ENCODE data around the gene HEXIM2. TPM values are rescaled to one million over a fixed set of nuclear protein-coding genes. Genes with fewer than 3 reads are reported as not detected.

HEXIM2 gene
- total and polyA plus RNA-seq, 2 of the 13 experiments (the other 11 are each of a cell fraction or from before 2014, with no cell fraction given), result 27.1 to 32.4 TPM

DNA sequence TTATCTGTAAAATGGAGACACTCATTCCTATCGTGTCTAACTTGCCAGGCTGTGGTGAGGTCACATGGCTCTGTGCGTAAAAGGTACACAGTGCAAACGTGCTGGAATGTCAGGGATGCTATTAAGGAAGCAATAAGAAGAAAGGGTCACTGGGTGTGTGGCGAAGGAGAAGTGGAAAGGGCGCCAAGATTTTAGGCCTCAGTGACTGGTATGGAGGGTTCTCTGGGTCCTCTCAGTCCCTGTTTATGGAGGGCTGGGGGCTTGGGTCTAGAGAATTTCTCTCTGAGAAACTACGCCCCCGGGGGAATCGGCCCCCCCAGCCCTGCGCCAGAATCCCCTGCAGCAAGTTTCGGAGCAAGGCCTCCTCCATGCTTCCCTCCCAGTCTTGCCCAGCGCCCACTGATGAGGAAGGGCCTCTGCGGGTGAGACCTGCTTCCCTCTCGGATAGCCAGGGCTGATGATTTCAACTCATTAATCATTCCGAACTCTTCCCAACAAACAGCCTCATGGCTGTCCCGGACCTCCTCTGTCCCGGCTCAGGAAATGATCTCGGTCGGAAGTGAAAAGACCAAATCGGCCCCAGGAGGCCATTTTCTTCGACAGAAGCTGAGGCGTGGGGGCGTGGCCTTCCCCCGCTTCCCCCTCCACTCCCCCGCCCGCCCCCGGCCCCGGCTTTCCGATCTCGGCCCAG is 14.6 kb upstream of the HEXIM2 start (continued):
- TF ChIP-seq, protein P1, sequence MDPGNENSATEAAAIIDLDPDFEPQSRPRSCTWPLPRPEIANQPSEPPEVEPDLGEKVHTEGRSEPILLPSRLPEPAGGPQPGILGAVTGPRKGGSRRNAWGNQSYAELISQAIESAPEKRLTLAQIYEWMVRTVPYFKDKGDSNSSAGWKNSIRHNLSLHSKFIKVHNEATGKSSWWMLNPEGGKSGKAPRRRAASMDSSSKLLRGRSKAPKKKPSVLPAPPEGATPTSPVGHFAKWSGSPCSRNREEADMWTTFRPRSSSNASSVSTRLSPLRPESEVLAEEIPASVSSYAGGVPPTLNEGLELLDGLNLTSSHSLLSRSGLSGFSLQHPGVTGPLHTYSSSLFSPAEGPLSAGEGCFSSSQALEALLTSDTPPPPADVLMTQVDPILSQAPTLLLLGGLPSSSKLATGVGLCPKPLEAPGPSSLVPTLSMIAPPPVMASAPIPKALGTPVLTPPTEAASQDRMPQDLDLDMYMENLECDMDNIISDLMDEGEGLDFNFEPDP (CRISPR knock-in tag; conservative IDR thresholded peaks at IDR 0.05), result peak; percentile 94; the same call in 1 of the 2 replicates
- TF ChIP-seq NFATC3 (CRISPR knock-in tag; IDR thresholded peaks at IDR 0.05), result no peak
- TF ChIP-seq TAF1 (CRISPR knock-in tag; IDR thresholded peaks at IDR 0.05), result peak; percentile 66; the same call in 1 of the 2 replicates
- TF ChIP-seq ZNF205 (CRISPR knock-in tag; IDR thresholded peaks at IDR 0.05), result no peak
- TF ChIP-seq, protein P2, sequence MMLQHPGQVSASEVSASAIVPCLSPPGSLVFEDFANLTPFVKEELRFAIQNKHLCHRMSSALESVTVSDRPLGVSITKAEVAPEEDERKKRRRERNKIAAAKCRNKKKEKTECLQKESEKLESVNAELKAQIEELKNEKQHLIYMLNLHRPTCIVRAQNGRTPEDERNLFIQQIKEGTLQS (CRISPR knock-in tag; IDR thresholded peaks at IDR 0.05), result 0 out of 2 replicates have a peak, but pooled peaks have one; percentile 8
- no peak for TF ChIP-seq HMG20B (CRISPR knock-in tag; conservative IDR thresholded peaks at IDR 0.05)
- 0 out of 2 replicates have a peak, but pooled peaks have one; percentile 83 for TF ChIP-seq ARID2 (CRISPR knock-in tag; IDR thresholded peaks at IDR 0.05; ENCODE audit: borderline replicate concordance)
- 0 out of 2 replicates have a peak, but pooled peaks have one; percentile 7 for TF ChIP-seq ZNF468 (CRISPR knock-in tag; IDR thresholded peaks at IDR 0.05)
- no peak for TF ChIP-seq SOX5 (CRISPR knock-in tag; IDR thresholded peaks at IDR 0.05; ENCODE audit: borderline replicate concordance)
- no peak for TF ChIP-seq ZNF510 (CRISPR knock-in tag; IDR thresholded peaks at IDR 0.05; ENCODE audit: low read depth)
- no peak for TF ChIP-seq RCOR2 (CRISPR knock-in tag; IDR thresholded peaks at IDR 0.05)
- TF ChIP-seq HDAC1 (CRISPR knock-in tag; IDR thresholded peaks at IDR 0.05), result no peak
- no peak for TF ChIP-seq DPF2 (CRISPR knock-in tag; IDR thresholded peaks at IDR 0.05; ENCODE audit: borderline replicate concordance, low read depth)
- no peak for TF ChIP-seq ZNF562 (CRISPR knock-in tag; IDR thresholded peaks at IDR 0.05; ENCODE audit: borderline replicate concordance)
- 0 out of 2 replicates have a peak, but pooled peaks have one; percentile 68 for TF ChIP-seq ZNF782 (CRISPR knock-in tag; IDR thresholded peaks at IDR 0.05; ENCODE audit: borderline replicate concordance)
- no peak for TF ChIP-seq ZFP90 (CRISPR knock-in tag; IDR thresholded peaks at IDR 0.05; ENCODE audit: borderline replicate concordance)
- TF ChIP-seq, protein P3, sequence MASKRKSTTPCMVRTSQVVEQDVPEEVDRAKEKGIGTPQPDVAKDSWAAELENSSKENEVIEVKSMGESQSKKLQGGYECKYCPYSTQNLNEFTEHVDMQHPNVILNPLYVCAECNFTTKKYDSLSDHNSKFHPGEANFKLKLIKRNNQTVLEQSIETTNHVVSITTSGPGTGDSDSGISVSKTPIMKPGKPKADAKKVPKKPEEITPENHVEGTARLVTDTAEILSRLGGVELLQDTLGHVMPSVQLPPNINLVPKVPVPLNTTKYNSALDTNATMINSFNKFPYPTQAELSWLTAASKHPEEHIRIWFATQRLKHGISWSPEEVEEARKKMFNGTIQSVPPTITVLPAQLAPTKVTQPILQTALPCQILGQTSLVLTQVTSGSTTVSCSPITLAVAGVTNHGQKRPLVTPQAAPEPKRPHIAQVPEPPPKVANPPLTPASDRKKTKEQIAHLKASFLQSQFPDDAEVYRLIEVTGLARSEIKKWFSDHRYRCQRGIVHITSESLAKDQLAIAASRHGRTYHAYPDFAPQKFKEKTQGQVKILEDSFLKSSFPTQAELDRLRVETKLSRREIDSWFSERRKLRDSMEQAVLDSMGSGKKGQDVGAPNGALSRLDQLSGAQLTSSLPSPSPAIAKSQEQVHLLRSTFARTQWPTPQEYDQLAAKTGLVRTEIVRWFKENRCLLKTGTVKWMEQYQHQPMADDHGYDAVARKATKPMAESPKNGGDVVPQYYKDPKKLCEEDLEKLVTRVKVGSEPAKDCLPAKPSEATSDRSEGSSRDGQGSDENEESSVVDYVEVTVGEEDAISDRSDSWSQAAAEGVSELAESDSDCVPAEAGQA (IDR thresholded peaks at IDR 0.05; ENCODE audit: low read depth), result no peak; the same call in 1 of the 2 replicates
- TF ChIP-seq, protein P3 (CRISPR knock-in tag; IDR thresholded peaks at IDR 0.05; ENCODE audit: borderline replicate concordance), result no peak
- peak; percentile 56; the same call in 1 of the 2 replicates for TF ChIP-seq ZC3H13 (CRISPR knock-in tag; IDR thresholded peaks at IDR 0.05)
- TF ChIP-seq ATRX (CRISPR knock-in tag; IDR thresholded peaks at IDR 0.05; ENCODE audit: borderline replicate concordance), result no peak
- TF ChIP-seq CHCHD3 (CRISPR knock-in tag; IDR thresholded peaks at IDR 0.05), result peak; percentile 40; the same call in 1 of the 2 replicates
- 0 out of 2 replicates have a peak, but pooled peaks have one; percentile 41 for TF ChIP-seq ZIK1 (CRISPR knock-in tag; IDR thresholded peaks at IDR 0.05; ENCODE audit: borderline replicate concordance, low read depth)
- TF ChIP-seq FOXK1 (CRISPR knock-in tag; IDR thresholded peaks at IDR 0.05; ENCODE audit: borderline replicate concordance, low read depth), result no peak
